ENCODE measurements around the gene DNASE2. TPM values are rescaled to one million over a fixed set of nuclear protein-coding genes. Genes with fewer than 3 reads are reported as not detected.

Gene DNASE2
- total RNA-seq, 1 donor from 2014 or later, result 23.6 TPM

GRCh38 chr19:12843999-12844732, 37.1 kb downstream of the DNASE2 start:
- intact Hi-C loops (cut with DNase I), result loop anchor here (2.0 kb wide), 1 partner anchor 73 kb away; no protein-coding TSS in a partner anchor

GRCh38 chr19:12843328-12843727, 37.9 kb downstream of the DNASE2 start:
- Histone ChIP-seq H3K27me3 (peaks cover 25% of the 10 kb centered on the region), H3K9me3 (no peaks in the 10 kb centered on the region), H3K27ac (no peak overlapping the region), H3K4me3 (no peak overlapping the region), H3K36me3 (no peaks in the 10 kb centered on the region), H3K4me1 (peaks cover 22% of the 10 kb centered on the region)
- no peak for DNase-seq (ENCODE audit: extremely low spot score in 2 of 2)
- intact Hi-C loops (cut with DNase I), result no loop called here
- TF ChIP-seq POLR2AphosphoS5 (IDR thresholded peaks at IDR 0.05; ENCODE audit: insufficient read depth in 1 of 2, low read depth in 1 of 2) (no peak), CTCF (IDR thresholded peaks at IDR 0.05) (no peak), POLR2A (IDR thresholded peaks at IDR 0.05) (no peak)

More at GRCh38 chr19:12843999-12844732, 37.1 kb downstream of the DNASE2 start:
- Histone ChIP-seq H3K4me3 (no peak overlapping the region), H3K4me1 (peaks cover 13% of the 10 kb centered on the region), H3K36me3 (no peaks in the 10 kb centered on the region), H3K27me3 (peaks cover 18% of the 10 kb centered on the region), H3K27ac (no peak overlapping the region), H3K9me3 (no peaks in the 10 kb centered on the region)
- DNase-seq (ENCODE audit: extremely low spot score in 2 of 2), result no peak
- TF ChIP-seq POLR2AphosphoS5 (IDR thresholded peaks at IDR 0.05; ENCODE audit: insufficient read depth in 1 of 2, low read depth in 1 of 2) (no peak), POLR2A (IDR thresholded peaks at IDR 0.05) (no peak), CTCF (IDR thresholded peaks at IDR 0.05) (no peak)

- no peak for DNase-seq (ENCODE audit: extremely low spot score in 2 of 2)
- Histone ChIP-seq H3K4me1 (peaks cover 15% of the 10 kb centered on the region), H3K27me3 (peaks cover 29% of the 10 kb centered on the region), H3K4me3 (no peak overlapping the region), H3K36me3 (no peaks in the 10 kb centered on the region), H3K9me3 (no peaks in the 10 kb centered on the region), H3K27ac (no peak overlapping the region)
- intact Hi-C loops (cut with DNase I), result no loop called here
- no peak for TF ChIP-seq CTCF (IDR thresholded peaks at IDR 0.05)
- no peak for TF ChIP-seq POLR2A (IDR thresholded peaks at IDR 0.05)
- TF ChIP-seq POLR2AphosphoS5 (IDR thresholded peaks at IDR 0.05; ENCODE audit: insufficient read depth in 1 of 2, low read depth in 1 of 2), result no peak
Measured at GRCh38 chr19:12842511-12842910, 38.7 kb downstream of the DNASE2 start.

DNA sequence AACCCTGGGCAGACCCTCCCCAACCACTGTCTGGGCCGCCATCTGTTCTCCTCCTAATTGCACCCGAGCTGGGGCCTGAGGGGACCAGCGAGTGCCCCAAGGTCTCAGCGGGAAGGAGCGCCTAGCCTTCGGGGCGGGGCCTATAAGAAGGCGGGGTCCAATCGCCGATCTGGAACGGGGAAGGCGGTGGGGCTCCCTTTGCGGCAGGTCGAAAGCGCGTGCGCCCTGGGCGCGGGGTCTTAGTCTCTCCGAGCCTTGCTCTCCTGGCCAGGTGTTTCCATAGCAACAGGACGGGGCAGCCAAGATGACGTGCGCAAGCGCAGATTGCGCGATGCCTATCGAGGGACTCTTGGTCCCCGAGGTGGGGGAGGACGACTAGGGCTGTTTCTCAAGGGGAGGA, 40.2 kb downstream of the DNASE2 start:
- H3K9me3 ChIP-seq, result no peaks in the 10 kb centered on the region
- H3K27ac ChIP-seq, result no peak overlapping the region
- peaks cover 29% of the 10 kb centered on the region for H3K27me3 ChIP-seq

More for the DNA sequence above, 40.2 kb downstream of the DNASE2 start:
- Histone ChIP-seq H3K36me3 (no peaks in the 10 kb centered on the region), H3K4me1 (peaks cover 9% of the 10 kb centered on the region), H3K4me3 (no peak overlapping the region)
- intact Hi-C loops (cut with DNase I), result no loop called here
- no peak for TF ChIP-seq CTCF (IDR thresholded peaks at IDR 0.05)
- no peak for TF ChIP-seq POLR2A (IDR thresholded peaks at IDR 0.05)
- TF ChIP-seq POLR2AphosphoS5 (IDR thresholded peaks at IDR 0.05; ENCODE audit: insufficient read depth in 1 of 2, low read depth in 1 of 2), result no peak
- DNase-seq (ENCODE audit: extremely low spot score in 2 of 2), result no peak

All from vagina (tissue), 2 donors.